Stimulated activated CD4-positive, alpha-beta T cell treated with anti-CD3 and anti-CD28 coated beads, Interleukin-1b, Interleukin-23, amount 100 ng/mL, for 1 hour (primary cell): ENCODE measurements around the gene SPTA1.
"Not testable (repeated sequence)": the region's sequence is repeated elsewhere in the genome, so short reads cannot be mapped to it uniquely, and the experiment has no call there.

ENCODE experiments used
- DNase-seq, 2 donors: peaks; one replicate each; pipeline ENCODE4 v3.0.0-alpha.2; 2020; ENCODE audit warnings: low read depth in 2 of 2

The SPTA1 gene

DNA sequence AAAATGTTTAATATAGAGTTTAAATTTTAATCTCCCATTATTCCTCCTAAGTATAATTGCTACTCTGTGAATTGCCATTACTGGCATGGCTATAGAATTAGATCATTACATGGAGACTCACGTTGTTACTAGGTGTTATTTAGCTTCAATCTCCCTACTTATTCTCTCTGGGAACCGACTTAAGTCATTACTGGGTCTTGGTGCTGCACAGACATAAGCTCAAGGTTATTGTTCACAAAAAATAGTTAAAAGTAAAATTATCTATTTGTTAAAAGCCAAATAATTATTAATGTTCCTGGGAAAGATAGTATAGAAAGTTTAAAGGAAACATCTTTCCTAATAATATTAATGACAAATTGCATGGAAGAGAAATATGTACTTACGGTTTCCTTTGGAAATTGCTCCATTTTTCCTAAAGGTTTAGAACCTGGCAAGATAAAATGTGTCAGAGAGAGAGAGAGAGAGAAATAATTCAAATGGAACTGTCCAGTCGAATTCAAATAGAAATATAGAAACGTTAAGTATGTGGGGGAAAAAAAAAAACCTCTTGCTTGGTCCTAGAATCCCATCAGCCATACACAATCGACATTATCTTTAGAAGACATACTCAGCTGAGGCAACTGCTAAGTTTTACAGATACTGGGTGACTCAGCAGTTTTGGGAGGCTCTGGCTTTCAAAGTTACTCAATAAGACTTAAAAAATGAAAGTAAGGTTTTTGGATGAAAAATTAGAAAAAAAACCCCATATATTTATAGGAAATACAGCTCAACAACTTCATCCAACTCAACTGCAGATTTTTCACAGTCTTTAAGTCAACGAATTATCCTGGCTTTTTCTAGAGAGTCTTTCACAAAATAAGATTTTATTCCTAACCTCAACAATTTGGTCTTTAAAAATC, at the start of gene SPTA1:
Gene SPTA1 (minus strand): TSS at position 605 of the 899 bp plus-strand sequence. CDS start 198 bp downstream, at position 407.
- no peak for DNase-seq

DNA sequence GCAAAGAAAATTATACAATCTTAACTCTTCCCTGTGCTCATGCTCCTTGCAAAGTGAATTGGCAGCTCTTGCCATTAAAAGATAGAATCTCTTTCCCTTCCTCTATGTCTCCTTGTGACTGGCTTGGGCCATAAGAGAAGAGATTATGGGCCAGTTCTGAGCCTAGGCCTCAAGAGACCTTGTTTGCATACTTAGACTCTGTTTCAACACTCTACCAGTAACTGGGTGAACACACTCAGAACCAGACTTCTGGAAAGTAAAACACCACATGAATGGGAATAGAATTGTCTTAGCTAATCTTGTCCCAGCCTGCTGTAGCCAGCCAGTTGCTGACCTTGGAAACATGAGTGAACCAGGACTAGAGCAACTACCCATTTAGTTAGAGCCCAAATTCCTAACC, 49.3 kb upstream of the SPTA1 start:
- no peak for DNase-seq

DNA sequence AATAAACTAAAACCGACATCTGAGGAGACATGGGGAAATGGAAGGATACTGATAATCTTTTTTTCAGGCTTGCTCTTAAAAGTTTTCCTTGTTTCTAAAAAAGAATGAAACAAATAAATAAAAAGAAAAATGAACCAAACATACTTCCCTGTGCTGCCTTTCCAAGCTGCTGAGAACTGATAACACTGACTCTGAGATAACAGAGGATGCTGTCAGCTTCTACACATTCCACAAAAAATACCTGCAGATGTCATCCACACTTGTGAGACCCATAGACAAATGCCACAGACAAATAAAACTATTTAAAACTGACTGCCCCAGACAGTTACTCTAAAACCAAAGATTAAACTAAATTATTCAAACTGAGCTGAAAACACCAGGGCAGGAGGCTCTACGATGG, 46.0 kb upstream of the SPTA1 start:
- no peak for DNase-seq

DNA sequence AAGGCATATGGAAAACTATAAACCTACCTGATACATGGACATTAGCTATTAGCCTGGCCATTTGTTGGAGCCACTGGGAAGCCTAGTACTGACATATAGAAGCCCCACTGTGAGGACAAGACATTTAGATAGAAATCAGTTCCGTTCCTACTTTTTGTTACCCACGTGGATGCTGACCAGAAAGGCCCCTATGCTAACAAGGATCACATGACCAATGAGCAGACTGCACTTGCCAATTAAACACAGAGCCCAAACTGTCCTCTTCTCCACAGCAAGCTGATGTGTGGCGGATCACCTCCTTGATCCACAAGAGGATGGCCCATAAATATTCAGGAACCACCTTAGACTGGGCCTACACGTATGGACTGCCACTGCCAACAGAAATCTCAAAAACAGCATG, 45.2 kb upstream of the SPTA1 start:
- DNase-seq = no peak

DNA sequence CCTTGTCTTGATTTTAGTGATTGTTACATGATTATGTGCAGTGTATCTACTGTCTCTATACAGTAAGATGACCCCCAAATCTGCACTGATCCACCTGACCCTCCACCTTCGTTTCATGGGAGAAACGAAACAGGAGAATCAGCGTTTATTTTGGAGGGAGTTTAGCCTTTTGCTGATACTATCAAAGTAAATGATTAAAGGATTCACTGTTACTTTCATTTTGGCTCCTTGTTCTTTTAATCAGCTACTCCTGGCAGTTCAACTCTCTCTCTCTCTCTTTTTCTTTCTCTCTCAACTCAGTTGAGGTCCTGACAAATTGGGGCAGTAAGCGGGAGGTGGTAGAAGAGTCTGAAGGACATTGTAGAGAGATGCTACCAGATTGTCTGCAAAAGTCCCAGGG, 43.9 kb upstream of the SPTA1 start:
- no peak for DNase-seq

DNA sequence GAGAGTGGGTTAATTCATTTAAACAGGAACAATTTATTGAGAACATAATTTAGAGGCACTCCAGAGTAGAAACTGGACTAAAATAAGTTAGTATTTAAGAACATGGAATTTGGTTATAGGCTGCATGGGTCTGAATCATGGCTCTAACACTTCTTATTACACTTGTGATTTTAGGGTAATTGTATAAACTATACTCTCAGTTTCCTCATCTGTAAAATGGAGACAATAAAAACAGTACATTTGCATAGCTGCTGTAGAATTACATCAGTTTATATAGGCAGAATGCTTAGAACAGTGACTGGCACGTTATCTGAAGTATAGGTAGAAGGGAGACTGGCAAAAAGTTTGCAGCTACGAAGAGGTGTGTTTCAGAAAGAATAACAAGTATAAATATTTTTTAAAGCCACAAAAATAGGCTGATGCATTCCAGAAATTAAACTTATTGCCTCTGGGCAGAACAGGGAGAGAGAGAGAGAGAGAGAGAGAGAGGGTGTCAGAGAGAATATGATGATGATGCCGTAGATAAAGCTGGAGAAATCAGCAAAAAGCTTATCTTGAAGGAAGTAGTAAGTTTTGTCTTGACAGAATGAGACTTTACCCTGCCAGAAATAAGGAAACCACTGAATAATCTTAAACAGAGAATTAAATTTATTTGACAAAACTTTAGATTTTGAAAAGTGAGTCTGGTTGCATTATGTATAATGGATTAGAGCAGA, 42.2 kb upstream of the SPTA1 start:
- no peak for DNase-seq

DNA sequence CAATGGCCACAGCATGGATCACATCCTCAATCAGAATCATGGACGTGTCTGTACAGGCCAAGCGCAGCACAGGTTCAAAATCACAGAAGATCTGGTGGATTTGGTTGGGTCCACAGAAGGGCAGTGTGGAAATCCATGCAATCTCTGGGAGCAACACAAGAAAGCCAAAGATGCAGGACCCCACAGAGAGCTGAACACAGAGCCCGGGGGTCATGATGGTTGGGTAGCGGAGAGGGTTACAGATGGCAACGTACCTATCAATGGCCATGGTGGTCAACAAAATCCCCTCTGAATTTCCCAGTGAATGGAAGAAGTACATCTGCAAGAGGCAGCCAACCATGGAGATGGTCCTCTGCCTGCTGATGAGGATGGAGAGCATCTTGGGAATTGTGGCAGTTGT, 37.9 kb upstream of the SPTA1 start:
- DNase-seq = no peak

DNA sequence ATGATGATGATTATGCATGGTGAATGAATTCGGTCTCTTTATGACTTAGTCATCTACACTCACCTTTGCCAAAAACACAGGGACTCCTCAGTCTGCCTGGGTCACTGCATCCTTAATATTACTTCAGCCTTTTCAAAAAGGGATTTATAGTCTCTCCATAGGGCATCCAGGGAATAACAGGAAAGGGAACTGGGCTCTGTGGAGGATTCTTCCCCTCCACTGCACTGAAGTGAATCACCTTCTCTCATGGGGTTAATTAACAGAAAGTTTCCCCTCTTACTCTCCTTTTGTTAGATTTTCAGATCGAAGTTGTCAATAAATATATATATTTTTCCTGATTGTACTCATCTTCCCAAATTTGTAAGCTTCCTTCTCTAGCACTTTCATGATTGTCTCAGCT, 34.1 kb upstream of the SPTA1 start, which contains the start of gene OR6K3:
Gene OR6K3 (minus strand): TSS at position 101 of the 400 bp plus-strand sequence. CDS start 2,605 bp downstream, outside the sequence.
- DNase-seq = no peak

DNA sequence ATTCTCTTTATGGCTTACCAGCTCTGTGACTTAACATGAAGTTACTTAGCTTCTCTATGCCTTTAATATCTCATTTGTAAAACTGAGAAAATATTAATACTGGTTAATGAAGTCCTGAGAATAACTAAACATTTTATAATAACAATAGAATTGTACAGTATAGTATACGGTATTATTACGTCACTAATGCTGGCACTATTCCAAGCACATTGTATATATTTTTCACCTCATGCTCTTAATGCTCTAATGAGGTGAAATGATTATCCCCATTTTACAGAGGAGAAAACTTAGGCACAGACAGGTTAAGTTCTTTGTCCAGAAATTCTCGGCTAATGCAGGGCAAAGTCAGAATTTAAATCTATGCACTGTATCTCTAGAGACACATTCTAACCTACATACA, 33.1 kb upstream of the SPTA1 start:
- DNase-seq = no peak

DNA sequence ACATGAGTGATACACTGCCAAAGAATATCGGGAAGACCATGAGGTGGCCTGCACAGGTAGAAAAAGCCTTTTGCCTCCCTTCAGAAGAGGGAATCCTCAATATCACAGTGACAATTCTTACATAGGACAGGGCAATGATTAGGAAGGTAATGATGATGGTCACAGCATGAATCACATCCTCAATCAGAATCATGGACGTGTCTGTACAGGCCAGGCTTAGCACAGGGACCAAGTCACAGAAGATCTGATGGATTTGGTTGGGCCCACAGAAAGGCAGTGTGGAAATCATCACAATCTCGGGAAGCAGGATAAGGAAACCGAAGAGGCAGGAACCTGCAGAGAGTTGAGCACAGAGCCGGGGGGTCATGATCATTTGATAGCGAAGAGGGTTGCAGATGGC, 30.8 kb upstream of the SPTA1 start:
- no peak for DNase-seq

DNA sequence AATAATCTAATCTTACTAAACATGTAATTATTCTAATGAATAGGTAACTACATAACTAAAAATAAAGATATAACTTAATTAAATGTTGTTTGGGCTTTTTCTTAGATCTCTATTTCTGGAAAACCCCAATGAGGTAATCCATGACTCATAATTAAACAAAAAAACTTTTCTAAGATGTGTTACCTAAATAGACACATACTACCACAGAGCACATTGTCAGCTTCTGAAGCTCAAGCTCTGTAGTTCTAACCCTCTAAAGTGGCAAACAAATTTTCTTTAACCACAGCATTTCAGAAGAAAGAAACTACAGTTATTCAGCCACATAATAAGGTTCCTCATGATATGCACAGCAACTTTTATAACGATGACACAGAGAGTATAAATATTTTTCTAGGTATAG, 29.8 kb upstream of the SPTA1 start:
- DNase-seq = no peak

DNA sequence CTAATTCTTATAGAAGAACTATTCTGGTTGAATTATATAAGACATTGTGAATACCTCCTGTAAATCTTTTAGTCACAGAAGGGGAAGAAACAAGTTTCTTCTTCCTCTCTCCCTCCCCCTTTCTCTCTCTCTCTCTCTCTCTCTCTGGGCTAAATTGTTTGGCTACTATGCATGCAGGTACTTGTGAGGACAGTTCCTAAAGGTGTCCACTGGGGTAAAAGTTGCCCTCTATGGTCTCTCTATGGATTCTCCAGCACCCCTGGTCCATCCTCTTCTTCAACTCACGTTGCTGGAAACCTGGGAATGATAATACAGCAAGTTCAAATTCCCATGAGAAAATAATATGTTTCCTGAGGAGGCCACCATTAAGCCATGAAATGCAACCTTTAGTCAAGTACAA, 28.2 kb upstream of the SPTA1 start:
- no peak for DNase-seq

DNA sequence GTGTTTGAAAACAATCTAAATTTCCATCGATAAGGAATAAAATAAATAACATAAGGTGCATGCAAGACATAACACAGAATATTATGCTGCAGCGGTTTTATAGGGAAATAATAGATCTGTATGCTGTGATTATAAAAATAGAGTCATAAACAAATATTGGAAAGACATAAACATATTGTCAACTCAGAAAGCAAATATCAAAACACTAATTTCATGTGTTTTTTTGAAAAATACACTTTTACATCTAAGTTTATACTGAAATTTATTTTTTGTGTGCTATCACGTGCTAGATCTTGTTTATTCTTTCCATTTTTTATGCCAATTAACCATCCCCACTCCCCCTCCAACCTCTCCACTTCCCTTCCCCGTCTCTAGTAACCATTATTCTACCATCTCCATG, 24.6 kb upstream of the SPTA1 start:
- no peak for DNase-seq

DNA sequence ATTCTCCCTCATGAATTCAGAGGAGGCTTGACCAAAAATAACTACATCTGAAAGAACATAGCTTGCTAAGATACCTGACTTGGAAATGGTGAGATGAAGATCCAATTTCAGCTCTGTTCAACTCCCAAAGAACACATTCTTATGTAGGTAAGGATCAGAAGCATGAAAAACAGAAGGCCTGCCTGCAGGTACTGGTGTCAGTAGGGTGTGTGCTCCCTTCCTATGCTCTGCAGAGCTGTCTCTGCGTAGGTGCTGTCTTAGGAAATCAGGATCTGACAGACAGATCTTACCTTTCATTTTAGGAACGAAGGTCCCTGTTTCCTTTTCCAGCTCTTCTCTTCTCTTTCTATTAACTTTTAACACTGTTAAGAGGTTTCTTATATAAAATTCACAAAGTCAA, 19.6 kb upstream of the SPTA1 start:
- DNase-seq = no peak

DNA sequence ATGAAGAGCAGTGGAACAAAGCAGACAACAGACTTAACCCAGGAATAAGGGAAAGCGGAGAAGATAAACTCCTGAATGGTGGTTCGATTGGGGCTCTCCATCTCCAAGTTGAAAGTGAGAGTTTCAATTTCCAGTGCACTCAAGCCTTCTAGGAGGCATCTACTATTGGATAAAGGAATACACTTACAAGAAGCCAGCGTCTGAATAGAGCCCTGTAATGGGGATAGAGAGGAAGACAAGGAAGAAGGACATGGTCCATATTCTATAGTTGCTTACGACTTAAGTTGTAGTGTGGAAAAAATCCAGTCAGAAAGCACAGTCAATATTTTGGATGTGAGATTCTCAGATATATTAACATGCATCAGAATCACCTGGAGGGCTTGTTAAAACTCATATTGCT, 14.0 kb upstream of the SPTA1 start, which contains the start of gene OR6K2:
Gene OR6K2 (minus strand): TSS at position 101 of the 400 bp plus-strand sequence. CDS start 0 bp downstream, at position 101.
- DNase-seq = no peak

DNA sequence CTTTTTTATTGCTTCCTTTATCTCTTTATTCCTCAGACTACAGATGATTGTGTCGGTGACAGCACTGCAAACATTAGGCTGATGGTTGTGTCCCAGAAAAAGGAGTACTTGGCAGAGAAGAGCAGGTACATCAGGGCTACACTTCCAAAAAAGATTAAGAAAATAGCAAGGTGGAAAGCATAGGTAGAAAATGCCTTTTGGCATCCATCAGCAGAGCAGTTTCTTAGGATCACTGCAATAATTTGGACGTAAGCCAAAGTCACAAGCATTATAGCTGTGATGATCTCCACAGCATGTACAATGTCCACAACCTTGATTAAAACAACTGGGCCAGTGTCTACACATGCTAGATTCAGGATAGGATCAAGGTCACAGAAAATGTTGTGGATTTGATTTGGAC, 8.1 kb upstream of the SPTA1 start:
- DNase-seq = no peak

DNA sequence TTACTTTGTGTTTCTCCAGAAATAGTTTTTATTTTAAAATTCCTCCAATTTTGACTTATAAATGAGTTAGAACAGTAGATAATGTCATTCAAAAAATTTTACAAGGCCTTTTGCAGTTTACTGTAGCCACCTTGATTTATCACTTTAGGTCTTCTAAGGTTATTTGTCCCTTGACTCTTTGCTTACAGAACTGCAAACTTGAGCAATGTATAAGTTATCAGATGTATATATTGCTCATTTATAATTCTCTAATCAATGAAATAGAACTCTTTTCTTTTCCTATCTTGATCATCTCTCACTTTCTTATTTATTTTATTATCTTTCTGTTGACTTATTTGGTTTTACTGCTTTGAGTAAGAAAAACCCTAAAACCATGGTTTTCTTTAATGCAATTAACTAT, 5.8 kb upstream of the SPTA1 start:
- DNase-seq = no peak

DNA sequence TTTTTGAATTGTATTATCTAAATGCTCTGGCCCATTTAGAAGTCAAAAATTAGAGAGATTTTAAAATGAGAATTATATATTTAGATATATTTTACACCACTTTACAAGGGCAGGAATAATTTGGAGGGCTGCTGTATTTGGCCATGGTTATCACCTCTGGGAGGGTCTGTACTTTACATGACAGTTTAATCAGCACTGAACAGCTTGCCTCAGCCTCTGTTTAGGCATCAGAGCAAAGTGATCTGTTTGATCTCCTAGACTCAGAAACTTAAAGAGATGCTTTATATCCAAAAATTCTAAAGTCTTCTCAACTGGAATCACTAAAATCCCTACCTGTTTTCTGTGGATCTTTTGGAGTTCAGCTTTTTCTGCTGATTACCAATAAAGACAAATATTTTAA, 5.4 kb upstream of the SPTA1 start:
- DNase-seq = no peak

DNA sequence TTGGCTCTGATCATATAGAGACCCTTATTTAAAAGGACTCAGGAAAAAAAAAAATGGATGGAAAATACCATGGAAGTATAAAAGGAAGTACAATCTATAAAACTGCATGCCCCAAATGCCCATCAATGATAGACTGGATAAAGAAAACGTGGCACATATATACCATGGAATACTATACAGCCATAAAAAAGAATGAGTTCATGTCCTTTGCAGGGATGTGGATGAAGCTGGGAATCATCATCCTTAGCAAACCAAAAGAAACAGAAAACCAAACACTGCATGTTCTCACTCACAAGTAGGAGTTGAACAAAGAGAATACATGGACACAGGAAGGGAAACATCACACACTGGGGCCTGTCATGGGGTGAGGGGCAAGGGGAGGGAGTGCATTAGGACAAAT, 4.6 kb upstream of the SPTA1 start:
- not testable (repeated sequence) for DNase-seq

DNA sequence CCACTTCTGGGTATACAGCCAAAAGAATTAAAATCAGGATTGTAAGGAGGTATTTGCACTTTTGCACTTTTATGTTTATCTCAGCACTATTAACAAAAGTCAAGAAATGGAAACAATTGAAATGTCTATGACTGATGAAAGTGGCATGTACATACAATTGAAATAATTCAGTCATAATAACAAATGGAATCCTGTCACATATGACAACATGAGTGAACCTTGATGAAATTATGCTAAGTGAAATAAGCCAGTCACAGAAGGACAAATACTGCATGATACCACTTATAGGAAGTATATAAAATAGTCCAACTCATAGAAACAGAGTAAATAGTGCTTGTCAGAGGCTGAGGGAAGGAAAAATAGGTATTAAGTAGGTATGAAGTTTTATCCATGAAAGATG, 3.4 kb upstream of the SPTA1 start:
- no peak for DNase-seq

DNA sequence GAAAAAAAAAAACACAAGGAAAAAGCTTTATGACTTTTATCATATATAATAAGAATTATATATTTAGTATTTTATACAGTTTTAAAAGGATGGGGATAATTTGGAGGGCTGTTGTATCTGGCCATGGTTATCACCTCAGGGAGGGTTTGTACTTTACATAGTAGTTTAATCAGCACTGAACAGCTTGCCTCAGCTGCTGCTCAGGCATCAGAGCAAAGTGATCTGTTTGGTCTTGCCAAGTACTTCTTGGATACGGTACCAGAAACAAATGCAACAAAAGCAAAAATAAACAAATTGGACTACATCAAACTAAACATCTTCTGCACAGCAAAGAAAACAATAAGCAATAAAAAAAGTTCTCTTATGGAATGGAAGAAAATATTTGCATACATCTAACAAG, 2.6 kb upstream of the SPTA1 start:
- DNase-seq = no peak

DNA sequence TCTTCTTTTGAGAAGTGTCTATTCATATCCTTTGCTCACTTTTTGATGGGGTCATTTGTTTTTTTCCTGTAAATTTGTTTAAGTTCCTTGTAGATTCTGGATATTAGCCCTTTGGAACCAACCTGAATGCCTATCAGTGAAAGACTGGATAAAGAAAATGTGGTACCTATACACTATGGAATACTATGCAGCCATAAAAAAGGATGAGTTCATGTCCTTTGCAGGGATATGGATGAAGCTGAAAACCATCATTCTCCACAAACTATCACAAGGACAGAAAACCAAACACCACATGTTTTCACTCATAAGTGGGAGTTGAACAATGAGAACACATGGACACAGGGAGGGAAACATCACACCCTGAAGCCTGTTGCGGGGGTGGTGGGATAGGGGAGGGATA, 1.8 kb upstream of the SPTA1 start:
- not testable (repeated sequence) for DNase-seq

DNA sequence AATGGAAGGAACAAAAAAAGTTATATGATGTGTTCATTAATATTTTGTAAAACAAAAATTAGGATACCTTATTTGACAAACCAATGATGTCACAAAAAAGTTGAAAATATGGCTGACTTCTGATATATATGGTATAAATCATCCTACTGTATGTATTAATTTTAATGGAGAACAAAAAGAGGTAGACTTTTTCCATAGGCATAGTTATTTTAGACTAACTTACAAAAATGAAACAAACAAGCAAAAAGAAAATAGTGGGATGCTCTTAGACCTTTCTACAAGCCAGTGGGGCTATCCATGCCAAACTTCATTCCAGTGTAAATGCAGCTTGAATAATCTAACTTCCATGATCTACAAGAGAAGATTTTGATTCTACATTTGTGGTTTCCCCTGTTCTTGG, 522 bp upstream of the SPTA1 start:
- DNase-seq = no peak
